A549 (cell line): ENCODE data around the gene UVRAG.

Experiments used
- CHD2 ChIP-seq: fragments of 150-350 bp; IDR thresholded peaks from 2 replicates; pipeline ENCODE4 v1.6.1; 2014; ENCODE audit warnings: low read length; ENCODE audit not compliant: partially characterized antibody
- CHD4 ChIP-seq: fragments of 200-600 bp; sonication (generic); IDR thresholded peaks from 2 replicates; pipeline ENCODE4 v1.6.1; 2016; ENCODE audit warnings: antibody characterized with exemption, mild to moderate bottlenecking, borderline replicate concordance
- CTCF ChIP-seq: fragments of >200 bp; sonication (Bioruptor Twin); formaldehyde crosslinking; IDR thresholded peaks from 3 replicates; pipeline ENCODE4 v1.5.1; 2016
- EP300 ChIP-seq, 2 experiments: fragments of >200 bp; sonication (Bioruptor Twin); formaldehyde crosslinking; IDR thresholded peaks; 2 replicates in 1 of 2; 3 replicates in 1 of 2; pipeline ENCODE4 v1.6.1; 2016 to 2017
- JUN ChIP-seq, 2 experiments: fragments of >200 bp; sonication (Bioruptor Twin); formaldehyde crosslinking; IDR thresholded peaks; 2 replicates in 1 of 2; 3 replicates in 1 of 2; pipeline ENCODE4 v1.6.1; 2016 to 2017
- RAD21 ChIP-seq, 2 experiments: fragments of >200 bp in 1 of 2; sonication (Bioruptor Twin) in 1 of 2; formaldehyde crosslinking in 1 of 2; IDR thresholded peaks in 1 of 2; conservative IDR thresholded peaks in 1 of 2; 2 replicates in 1 of 2; 3 replicates in 1 of 2; pipeline ENCODE4 v1.6.1; 2012 to 2018; ENCODE audit warnings: inconsistent platforms in 1 of 2
- RCOR1 ChIP-seq: fragments of 150-350 bp; IDR thresholded peaks from 2 replicates; pipeline ENCODE4 v1.6.1; 2014; ENCODE audit warnings: antibody characterized with exemption, low read length, low read depth
- REST ChIP-seq: fragments of 200-600 bp; sonication (generic); IDR thresholded peaks from 2 replicates; pipeline ENCODE4 v1.6.1; 2016; ENCODE audit warnings: antibody characterized with exemption, mild to moderate bottlenecking, moderate library complexity

DNA sequence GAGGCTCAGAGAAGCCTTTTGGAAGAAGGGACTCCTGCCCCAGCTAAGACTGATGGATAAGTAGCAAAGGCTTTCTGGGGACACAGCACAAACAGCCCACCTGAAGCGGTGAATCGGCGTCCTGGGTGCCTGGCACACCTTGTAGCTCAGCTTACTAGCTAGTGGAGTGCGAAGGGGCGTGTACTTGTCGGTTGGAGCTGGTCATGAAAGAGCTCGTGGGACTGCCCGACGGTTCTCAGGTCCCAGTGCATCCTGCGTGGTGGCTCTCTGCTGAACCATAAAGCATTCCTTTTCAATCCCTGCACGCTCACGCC lies 690 bp upstream of the UVRAG start:
- TF ChIP-seq CTCF (no peak), EP300 (IDR thresholded peaks at IDR 0.05) (no peak), CHD2 (no peak), CHD4 (no peak), RCOR1 (no peak), RAD21 (conservative IDR thresholded peaks at IDR 0.05 in 1 of 2, IDR thresholded peaks at IDR 0.05 in 1 of 2) (no peak), REST (no peak), JUN (IDR thresholded peaks at IDR 0.05) (no peak)
